MM.1S (cell line): ENCODE results near the gene UTS2R.

Source experiments
- DNase-seq: peaks from one replicate; pipeline ENCODE4 v3.0.0-alpha.2; 2015
- H2AFZ ChIP-seq: fragments of 300-600 bp; sonication (generic); 2 replicates; pipeline ENCODE4 v1.6.0; 2016; ENCODE audit warnings: antibody characterized with exemption, low read length
- H3F3A ChIP-seq: fragments of 300-600 bp; sonication (generic); 2 replicates; pipeline ENCODE4 v1.6.1; 2016; ENCODE audit warnings: mild to moderate bottlenecking, antibody characterized with exemption, low read length, moderate library complexity, mixed read lengths; ENCODE audit not compliant: insufficient read depth
- H3K27ac ChIP-seq: fragments of 300-600 bp; sonication (generic); 2 replicates; pipeline ENCODE4 v1.5.1; 2016; ENCODE audit warnings: mild to moderate bottlenecking, low read length
- H3K27me3 ChIP-seq: fragments of 300-600 bp; sonication (generic); replicated peaks from 2 replicates; pipeline ENCODE4 v1.6.0; 2016; ENCODE audit warnings: low read length; ENCODE audit not compliant: insufficient read depth
- H3K36me3 ChIP-seq: fragments of 300-600 bp; sonication (generic); replicated peaks from 2 replicates; pipeline ENCODE4 v1.6.1; 2016; ENCODE audit warnings: mild to moderate bottlenecking, low read length, mixed read lengths; ENCODE audit not compliant: insufficient read depth
- H3K4me1 ChIP-seq: fragments of 300-600 bp; sonication (generic); 2 replicates; pipeline ENCODE4 v1.6.1; 2016; ENCODE audit warnings: low read length, mixed read lengths
- H3K4me2 ChIP-seq: fragments of 300-600 bp; sonication (generic); 2 replicates; pipeline ENCODE4 v1.6.0; 2016; ENCODE audit warnings: low read depth, low read length
- H3K4me3 ChIP-seq: fragments of 300-600 bp; sonication (generic); 2 replicates; pipeline ENCODE4 v1.5.1; 2016; ENCODE audit warnings: low read length, mixed read lengths
- H3K79me2 ChIP-seq: fragments of 300-600 bp; sonication (generic); 2 replicates; pipeline ENCODE4 v1.6.1; 2016; ENCODE audit warnings: mixed run types, low read length, mixed read lengths
- H3K9ac ChIP-seq: fragments of 300-600 bp; sonication (generic); 2 replicates; pipeline ENCODE4 v1.6.1; 2016; ENCODE audit warnings: low read length, mixed read lengths
- H3K9me2 ChIP-seq: fragments of 300-600 bp; sonication (generic); replicated peaks from 2 replicates; pipeline ENCODE4 v1.6.1; 2016; ENCODE audit warnings: mild to moderate bottlenecking, low read length, mixed read lengths; ENCODE audit not compliant: insufficient read depth
- H3K9me3 ChIP-seq: fragments of 300-600 bp; sonication (generic); replicated peaks from 2 replicates; pipeline ENCODE4 v1.6.1; 2016; ENCODE audit warnings: mild to moderate bottlenecking, low read length, mixed read lengths; ENCODE audit not compliant: insufficient read depth
- H4K20me1 ChIP-seq: fragments of 300-600 bp; sonication (generic); 2 replicates; pipeline ENCODE4 v1.6.1; 2016; ENCODE audit warnings: mild to moderate bottlenecking, low read length, moderate library complexity, mixed read lengths; ENCODE audit not compliant: insufficient read depth
- EZH2 ChIP-seq: fragments of 300-600 bp; sonication (generic); optimal IDR thresholded peaks from 2 replicates; pipeline ENCODE3; 2017; ENCODE audit warnings: low read depth, mild to moderate bottlenecking, antibody characterized with exemption, low read length, mixed read lengths
- EZH2phosphoT487 ChIP-seq: fragments of 300-600 bp; sonication (generic); IDR thresholded peaks from 2 replicates; pipeline ENCODE4 v1.6.1; 2018; ENCODE audit warnings: antibody characterized with exemption, low read length
- TF ChIP-seq, protein P1 (sequence below): fragments of 300-600 bp; sonication (generic); IDR thresholded peaks from 2 replicates; pipeline ENCODE4 v1.5.1; 2016; ENCODE audit warnings: antibody characterized with exemption, low read length, mixed read lengths

The UTS2R gene

DNA sequence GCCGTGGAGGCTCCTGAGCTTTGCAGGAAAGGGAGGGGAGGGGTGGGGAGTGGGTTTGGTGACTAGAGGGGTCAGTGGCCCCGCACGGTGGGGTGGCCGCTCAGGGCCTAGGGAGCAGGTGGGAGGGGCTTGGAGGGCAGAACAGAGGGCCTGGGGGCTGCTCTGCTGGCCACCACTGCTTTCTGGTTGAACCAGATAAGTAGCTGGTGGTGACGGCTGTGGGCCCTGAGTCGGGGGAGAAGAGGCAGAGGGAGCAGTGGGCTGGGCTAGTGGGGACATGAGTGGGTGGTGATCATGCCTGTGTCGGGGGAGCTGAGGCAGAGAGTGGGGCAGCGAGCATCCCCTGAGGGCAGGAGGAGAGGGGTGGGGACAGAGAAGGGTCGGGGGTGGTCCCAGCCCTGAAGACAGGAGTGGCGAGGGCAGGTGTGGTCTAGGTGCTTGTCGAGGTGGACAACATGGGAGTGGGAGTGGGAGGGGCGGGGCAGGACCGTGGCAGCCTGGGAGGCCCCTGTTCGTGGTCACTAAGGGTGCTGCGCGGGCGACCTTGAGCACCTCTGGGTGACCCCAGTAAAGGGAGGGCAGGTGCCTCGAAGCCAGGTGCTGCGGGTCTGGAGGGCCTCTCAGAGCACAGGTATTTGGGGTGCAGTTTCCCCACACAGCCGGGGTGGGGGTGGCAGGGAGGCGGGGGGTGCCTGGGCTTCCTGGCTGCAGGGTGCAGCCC lies 47.9 kb upstream of the UTS2R start:
- DNase-seq, result no peak
- H3K4me1 ChIP-seq, result no peaks in the 10 kb centered on the region
- no peaks in the 10 kb centered on the region for H3K27me3 ChIP-seq
- H3K27ac ChIP-seq, result no peak overlapping the region
- no peak overlapping the region for H3K9ac ChIP-seq
- TF ChIP-seq, protein P1, sequence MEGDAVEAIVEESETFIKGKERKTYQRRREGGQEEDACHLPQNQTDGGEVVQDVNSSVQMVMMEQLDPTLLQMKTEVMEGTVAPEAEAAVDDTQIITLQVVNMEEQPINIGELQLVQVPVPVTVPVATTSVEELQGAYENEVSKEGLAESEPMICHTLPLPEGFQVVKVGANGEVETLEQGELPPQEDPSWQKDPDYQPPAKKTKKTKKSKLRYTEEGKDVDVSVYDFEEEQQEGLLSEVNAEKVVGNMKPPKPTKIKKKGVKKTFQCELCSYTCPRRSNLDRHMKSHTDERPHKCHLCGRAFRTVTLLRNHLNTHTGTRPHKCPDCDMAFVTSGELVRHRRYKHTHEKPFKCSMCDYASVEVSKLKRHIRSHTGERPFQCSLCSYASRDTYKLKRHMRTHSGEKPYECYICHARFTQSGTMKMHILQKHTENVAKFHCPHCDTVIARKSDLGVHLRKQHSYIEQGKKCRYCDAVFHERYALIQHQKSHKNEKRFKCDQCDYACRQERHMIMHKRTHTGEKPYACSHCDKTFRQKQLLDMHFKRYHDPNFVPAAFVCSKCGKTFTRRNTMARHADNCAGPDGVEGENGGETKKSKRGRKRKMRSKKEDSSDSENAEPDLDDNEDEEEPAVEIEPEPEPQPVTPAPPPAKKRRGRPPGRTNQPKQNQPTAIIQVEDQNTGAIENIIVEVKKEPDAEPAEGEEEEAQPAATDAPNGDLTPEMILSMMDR, result no peak
- TF ChIP-seq EZH2 (no peak), EZH2phosphoT487 (no peak)
- no peak overlapping the region for H3K4me2 ChIP-seq
- H3K79me2 ChIP-seq, result no peaks in the 10 kb centered on the region
- no peaks in the 10 kb centered on the region for H4K20me1 ChIP-seq
- no peaks in the 10 kb centered on the region for H3K36me3 ChIP-seq
- H3F3A ChIP-seq, result peaks cover 2% of the 10 kb centered on the region; the same call in 1 of the 2 replicates
- no peaks in the 10 kb centered on the region for H3K9me2 ChIP-seq
- no peaks in the 10 kb centered on the region for H3K9me3 ChIP-seq
- H3K4me3 ChIP-seq, result no peak overlapping the region
- H2AFZ ChIP-seq, result no peak overlapping the region

DNA sequence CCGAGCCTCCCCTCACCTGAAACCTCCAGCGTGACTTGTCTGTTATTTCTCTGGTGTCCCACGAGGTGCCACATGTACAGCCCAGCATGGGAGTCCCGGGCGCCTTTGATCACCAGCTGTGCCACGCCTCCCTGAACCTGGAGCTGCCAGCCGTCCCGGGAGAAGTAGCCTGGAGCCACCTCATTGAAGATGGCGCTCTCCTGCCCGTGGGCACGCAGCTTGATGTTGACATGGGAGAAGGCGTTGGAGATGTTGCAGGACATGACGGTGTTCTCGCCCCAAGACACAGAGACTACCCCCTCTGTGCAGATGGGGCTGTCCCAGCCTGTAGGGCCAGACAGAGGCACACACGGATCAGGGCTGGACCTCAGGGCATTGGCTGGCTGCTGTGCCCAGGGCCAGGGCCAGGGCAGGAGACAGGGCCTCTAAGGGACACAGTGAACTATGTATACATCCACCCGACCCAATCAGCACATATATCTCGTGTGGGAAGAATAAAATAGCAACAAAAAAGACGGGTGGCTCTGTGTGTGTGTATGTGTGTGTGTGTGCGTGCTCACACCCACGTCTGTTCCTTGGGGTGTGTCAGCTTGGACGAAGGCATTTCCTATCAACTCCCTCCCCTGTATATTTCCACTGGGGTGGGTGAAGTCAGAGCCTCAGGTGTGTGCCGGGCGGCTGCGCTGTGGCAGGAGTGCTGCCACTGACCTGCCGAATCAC lies 46.8 kb upstream of the UTS2R start:
- no peaks in the 10 kb centered on the region for H3F3A ChIP-seq
- TF ChIP-seq EZH2 (no peak), EZH2phosphoT487 (no peak)
- TF ChIP-seq, protein P1, result no peak
- H3K4me3 ChIP-seq, result no peak overlapping the region
- H3K4me2 ChIP-seq, result no peak overlapping the region
- no peak for DNase-seq
- H3K4me1 ChIP-seq, result peaks cover 1% of the 10 kb centered on the region
- H4K20me1 ChIP-seq, result no peaks in the 10 kb centered on the region
- H2AFZ ChIP-seq, result no peak overlapping the region
- H3K9me3 ChIP-seq, result no peaks in the 10 kb centered on the region
- no peaks in the 10 kb centered on the region for H3K27me3 ChIP-seq
- no peaks in the 10 kb centered on the region for H3K36me3 ChIP-seq
- no peaks in the 10 kb centered on the region for H3K9me2 ChIP-seq
- no peak overlapping the region for H3K9ac ChIP-seq
- H3K27ac ChIP-seq, result no peak overlapping the region
- no peaks in the 10 kb centered on the region for H3K79me2 ChIP-seq

DNA sequence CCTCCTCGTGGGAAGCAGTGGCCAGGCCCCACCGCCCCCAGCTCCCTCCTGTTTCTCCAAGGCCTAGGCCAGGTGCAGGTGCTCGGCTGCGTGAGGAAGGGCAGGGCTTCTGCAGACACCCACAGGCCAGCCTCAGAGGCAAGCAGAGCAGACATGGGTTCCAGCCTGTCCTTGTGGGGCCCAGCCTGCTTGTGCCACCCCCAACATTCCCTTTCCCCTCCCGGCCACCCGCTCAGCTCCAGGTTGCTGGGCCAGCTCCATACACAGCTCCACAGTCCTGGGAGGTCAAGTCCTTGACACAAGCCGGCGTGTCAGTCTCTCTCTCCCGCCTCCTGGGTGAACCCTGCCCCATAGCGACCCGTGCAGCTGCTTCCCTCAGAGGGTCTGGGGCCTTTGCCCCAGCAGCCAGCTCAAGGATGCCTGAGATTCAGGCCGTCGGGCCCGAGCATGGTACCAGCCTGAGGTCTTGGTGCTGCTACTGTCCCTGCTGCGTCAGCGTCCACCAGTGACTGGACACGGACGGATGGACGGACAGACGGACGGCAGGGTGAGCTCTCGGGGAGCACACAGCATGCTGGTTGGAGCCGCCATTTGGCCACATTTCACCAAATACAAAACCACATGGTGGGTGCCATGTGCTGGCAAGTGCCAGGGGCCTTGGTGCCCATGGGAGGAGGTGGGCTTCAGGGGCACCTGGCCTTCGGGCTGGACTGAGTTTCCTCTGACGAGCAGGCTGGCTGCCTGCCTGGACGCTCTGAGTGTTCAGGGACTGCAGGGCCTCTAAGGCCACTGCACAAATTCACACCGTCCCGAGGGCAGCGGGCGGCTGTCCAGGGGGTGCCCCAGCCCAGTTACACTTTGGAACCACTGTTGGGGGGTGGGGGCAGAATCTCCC lies 46.0 kb upstream of the UTS2R start:
- no peaks in the 10 kb centered on the region for H3F3A ChIP-seq
- no peaks in the 10 kb centered on the region for H3K79me2 ChIP-seq
- H3K9ac ChIP-seq, result no peak overlapping the region
- H3K27me3 ChIP-seq, result no peaks in the 10 kb centered on the region
- DNase-seq, result no peak
- no peaks in the 10 kb centered on the region for H4K20me1 ChIP-seq
- H3K4me3 ChIP-seq, result no peak overlapping the region
- no peak overlapping the region for H3K4me2 ChIP-seq
- no peak overlapping the region for H3K27ac ChIP-seq
- TF ChIP-seq EZH2 (no peak), EZH2phosphoT487 (no peak)
- TF ChIP-seq, protein P1, result no peak
- no peak overlapping the region for H2AFZ ChIP-seq
- H3K4me1 ChIP-seq, result peaks cover 9% of the 10 kb centered on the region
- no peaks in the 10 kb centered on the region for H3K9me3 ChIP-seq
- no peaks in the 10 kb centered on the region for H3K36me3 ChIP-seq
- no peaks in the 10 kb centered on the region for H3K9me2 ChIP-seq
